Measurements from ENCODE around the gene LMLN. TPM values are rescaled to one million over a fixed set of nuclear protein-coding genes. Genes with fewer than 3 reads are reported as not detected.
"Not testable (repeated sequence)": the region's sequence is repeated elsewhere in the genome, so short reads cannot be mapped to it uniquely, and the experiment has no call there.

LMLN gene
- total RNA-seq, 1 donor: 16.3 TPM

DNA sequence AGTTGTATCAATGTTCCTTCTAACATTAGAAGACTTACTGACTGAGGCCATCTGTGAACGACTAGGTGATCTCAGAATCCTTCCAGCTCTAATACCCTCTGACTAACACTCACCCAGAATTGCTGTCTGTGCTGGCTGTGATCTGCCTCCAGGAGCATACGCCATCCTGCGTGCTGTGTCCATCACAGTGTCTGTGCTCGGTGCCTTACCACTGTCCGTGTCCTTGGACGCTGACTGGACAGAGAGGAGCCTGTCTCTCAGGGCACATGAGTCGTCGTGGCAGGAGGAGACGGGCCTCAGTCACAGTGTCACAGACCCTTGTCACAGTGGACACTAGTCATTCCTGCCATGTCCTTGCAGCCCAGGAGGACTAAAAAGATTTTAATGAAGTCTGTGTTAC lies 83.1 kb downstream of the LMLN start:
- Histone ChIP-seq H2AFZ (ENCODE audit: low read length) (no peak overlapping the region), H3K9me3 (ENCODE audit: low read depth, low read length) (no peaks in the 10 kb centered on the region), H3K4me3 (ENCODE audit: insufficient read depth, low read length) (no peak overlapping the region), H3K4me2 (ENCODE audit: insufficient read depth, low read length) (no peak overlapping the region), H3K36me3 (ENCODE audit: insufficient read depth, low read length) (no peaks in the 10 kb centered on the region), H3K79me2 (ENCODE audit: insufficient read depth, low read length) (no peaks in the 10 kb centered on the region), H3K27me3 (ENCODE audit: insufficient read depth, low read length) (no peaks in the 10 kb centered on the region), H4K20me1 (ENCODE audit: insufficient read depth, low read length) (no peaks in the 10 kb centered on the region), H3K4me1 (ENCODE audit: insufficient read depth, low read length) (no peaks in the 10 kb centered on the region), H3K27ac (ENCODE audit: low read depth, low read length) (no peak overlapping the region)
- peak; percentile 45 for DNase-seq (ENCODE audit: insufficient read length, low spot score, missing footprints)
- TF ChIP-seq, protein P1, sequence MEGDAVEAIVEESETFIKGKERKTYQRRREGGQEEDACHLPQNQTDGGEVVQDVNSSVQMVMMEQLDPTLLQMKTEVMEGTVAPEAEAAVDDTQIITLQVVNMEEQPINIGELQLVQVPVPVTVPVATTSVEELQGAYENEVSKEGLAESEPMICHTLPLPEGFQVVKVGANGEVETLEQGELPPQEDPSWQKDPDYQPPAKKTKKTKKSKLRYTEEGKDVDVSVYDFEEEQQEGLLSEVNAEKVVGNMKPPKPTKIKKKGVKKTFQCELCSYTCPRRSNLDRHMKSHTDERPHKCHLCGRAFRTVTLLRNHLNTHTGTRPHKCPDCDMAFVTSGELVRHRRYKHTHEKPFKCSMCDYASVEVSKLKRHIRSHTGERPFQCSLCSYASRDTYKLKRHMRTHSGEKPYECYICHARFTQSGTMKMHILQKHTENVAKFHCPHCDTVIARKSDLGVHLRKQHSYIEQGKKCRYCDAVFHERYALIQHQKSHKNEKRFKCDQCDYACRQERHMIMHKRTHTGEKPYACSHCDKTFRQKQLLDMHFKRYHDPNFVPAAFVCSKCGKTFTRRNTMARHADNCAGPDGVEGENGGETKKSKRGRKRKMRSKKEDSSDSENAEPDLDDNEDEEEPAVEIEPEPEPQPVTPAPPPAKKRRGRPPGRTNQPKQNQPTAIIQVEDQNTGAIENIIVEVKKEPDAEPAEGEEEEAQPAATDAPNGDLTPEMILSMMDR (IDR thresholded peaks at IDR 0.05; ENCODE audit: extremely low read depth, low read depth, low read length): no peak

DNA sequence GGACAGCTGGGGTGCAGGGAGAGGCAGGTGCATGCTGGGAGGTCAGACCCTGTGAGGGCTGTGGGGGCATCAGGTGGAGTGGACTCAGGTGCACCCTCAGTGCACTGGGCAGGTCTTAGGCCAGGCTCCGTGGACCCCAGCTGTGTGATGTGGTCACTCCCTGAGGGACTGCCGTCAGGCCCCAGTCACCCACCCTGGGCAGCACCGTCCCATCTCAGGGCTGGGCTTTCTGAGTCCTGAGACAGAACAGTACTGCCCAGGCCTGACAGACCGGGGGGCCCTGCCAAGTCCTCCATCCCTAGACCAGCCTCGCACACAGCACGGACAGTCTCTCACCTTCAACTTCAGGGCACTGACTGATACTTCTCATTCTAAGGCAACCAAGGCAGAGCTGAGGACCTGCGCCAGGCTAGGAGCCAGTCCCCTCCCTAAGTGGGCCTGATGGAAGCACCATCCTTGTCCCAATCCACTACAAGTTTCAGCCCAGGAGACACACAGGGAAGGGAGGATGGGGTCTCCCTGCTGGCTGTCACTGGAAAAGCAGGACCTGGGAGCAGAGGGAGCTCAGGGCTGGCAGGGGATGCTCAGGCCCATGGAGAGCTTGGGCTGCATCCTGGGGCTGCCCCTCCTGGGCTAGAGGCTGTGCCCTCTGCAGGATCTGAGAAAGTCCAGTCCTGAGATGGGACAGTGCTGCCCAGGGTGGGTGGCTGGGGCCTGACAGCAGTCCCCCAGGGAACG lies 86.3 kb downstream of the LMLN start:
- Histone ChIP-seq H3K27me3 (ENCODE audit: insufficient read depth, low read length) (no peaks in the 10 kb centered on the region), H3K4me3 (ENCODE audit: insufficient read depth, low read length) (no peak overlapping the region), H4K20me1 (ENCODE audit: insufficient read depth, low read length) (no peaks in the 10 kb centered on the region), H3K27ac (ENCODE audit: low read depth, low read length) (no peak overlapping the region), H2AFZ (ENCODE audit: low read length) (no peak overlapping the region), H3K4me1 (ENCODE audit: insufficient read depth, low read length) (no peaks in the 10 kb centered on the region), H3K79me2 (ENCODE audit: insufficient read depth, low read length) (no peaks in the 10 kb centered on the region), H3K4me2 (ENCODE audit: insufficient read depth, low read length) (no peak overlapping the region), H3K9me3 (ENCODE audit: low read depth, low read length) (no peaks in the 10 kb centered on the region), H3K36me3 (ENCODE audit: insufficient read depth, low read length) (no peaks in the 10 kb centered on the region)
- no peak for DNase-seq (ENCODE audit: insufficient read length, low spot score, missing footprints)
- TF ChIP-seq, protein P1 (IDR thresholded peaks at IDR 0.05; ENCODE audit: extremely low read depth, low read depth, low read length): no peak

DNA sequence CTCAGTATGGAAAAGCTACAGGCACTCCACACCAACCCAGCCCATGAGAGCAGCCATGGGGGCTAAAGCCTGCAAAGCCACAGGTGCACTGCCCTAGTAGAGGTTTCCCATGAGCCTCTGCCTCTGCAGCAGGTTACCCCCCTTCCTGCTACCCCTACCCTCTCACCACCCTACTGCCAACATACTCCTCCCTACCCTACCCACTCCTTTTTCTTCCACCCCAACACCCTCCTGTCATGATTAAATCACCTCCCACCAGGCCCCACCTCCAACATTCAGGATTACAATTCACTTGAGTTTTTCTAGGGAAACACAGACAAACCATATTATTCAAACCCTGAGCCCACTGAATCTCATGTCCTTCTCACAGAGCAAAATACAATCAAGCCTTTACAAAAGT lies 88.4 kb downstream of the LMLN start:
- Histone ChIP-seq H3K9me3 (ENCODE audit: low read depth, low read length) (no peaks in the 10 kb centered on the region), H4K20me1 (ENCODE audit: insufficient read depth, low read length) (no peaks in the 10 kb centered on the region), H2AFZ (ENCODE audit: low read length) (no peak overlapping the region), H3K36me3 (ENCODE audit: insufficient read depth, low read length) (no peaks in the 10 kb centered on the region), H3K79me2 (ENCODE audit: insufficient read depth, low read length) (no peaks in the 10 kb centered on the region), H3K4me2 (ENCODE audit: insufficient read depth, low read length) (no peak overlapping the region), H3K27me3 (ENCODE audit: insufficient read depth, low read length) (no peaks in the 10 kb centered on the region), H3K4me1 (ENCODE audit: insufficient read depth, low read length) (no peaks in the 10 kb centered on the region), H3K4me3 (ENCODE audit: insufficient read depth, low read length) (no peak overlapping the region), H3K27ac (ENCODE audit: low read depth, low read length) (no peak overlapping the region)
- TF ChIP-seq, protein P1 (IDR thresholded peaks at IDR 0.05; ENCODE audit: extremely low read depth, low read depth, low read length): no peak
- no peak for DNase-seq (ENCODE audit: insufficient read length, low spot score, missing footprints)

DNA sequence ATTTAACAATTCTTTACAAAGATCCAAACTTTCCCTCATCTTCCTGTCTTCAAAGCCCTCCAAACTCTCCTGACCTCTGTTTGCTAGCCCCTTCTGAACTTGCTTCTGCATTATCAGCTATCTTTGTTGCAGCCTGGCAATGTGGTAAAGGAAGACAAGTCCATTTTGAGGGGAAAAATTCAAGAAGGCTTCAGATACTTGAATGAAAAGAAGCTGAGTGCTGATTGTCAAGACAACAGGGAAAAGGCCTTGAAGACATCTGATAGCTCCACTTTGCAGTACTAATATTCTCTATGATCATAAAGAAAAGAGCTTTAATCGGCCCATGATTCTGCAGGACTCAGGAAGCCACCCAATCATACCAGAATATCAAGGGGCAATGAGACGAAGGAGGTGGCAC lies 91.8 kb downstream of the LMLN start:
- Histone ChIP-seq H2AFZ (ENCODE audit: low read length) (no peak overlapping the region), H3K4me1 (ENCODE audit: insufficient read depth, low read length) (no peaks in the 10 kb centered on the region), H3K4me2 (ENCODE audit: insufficient read depth, low read length) (no peak overlapping the region), H4K20me1 (ENCODE audit: insufficient read depth, low read length) (no peaks in the 10 kb centered on the region), H3K27ac (ENCODE audit: low read depth, low read length) (no peak overlapping the region), H3K9me3 (ENCODE audit: low read depth, low read length) (no peaks in the 10 kb centered on the region), H3K4me3 (ENCODE audit: insufficient read depth, low read length) (no peak overlapping the region), H3K79me2 (ENCODE audit: insufficient read depth, low read length) (no peaks in the 10 kb centered on the region), H3K36me3 (ENCODE audit: insufficient read depth, low read length) (no peaks in the 10 kb centered on the region), H3K27me3 (ENCODE audit: insufficient read depth, low read length) (no peaks in the 10 kb centered on the region)
- TF ChIP-seq, protein P1 (IDR thresholded peaks at IDR 0.05; ENCODE audit: extremely low read depth, low read depth, low read length): no peak
- DNase-seq (ENCODE audit: insufficient read length, low spot score, missing footprints): no peak

DNA sequence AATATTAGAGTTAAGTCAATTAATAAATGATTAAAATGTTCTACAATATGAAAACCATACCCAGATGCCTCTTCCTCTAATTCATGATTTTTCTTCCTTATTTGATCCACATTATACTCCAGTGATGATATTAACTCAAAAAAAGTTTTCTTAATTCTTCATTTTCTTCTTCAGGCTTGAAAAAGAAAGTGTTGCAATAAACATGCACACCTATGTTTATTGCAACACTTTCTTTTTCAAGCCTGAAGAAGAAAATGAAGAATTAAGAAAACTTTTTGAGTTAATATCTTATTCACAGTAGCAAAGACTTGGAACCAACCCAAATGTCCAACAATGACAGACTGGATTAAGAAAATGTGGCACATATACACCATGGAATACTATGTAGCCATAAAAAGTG lies 93.4 kb downstream of the LMLN start:
- not testable (repeated sequence) for H3K9me3 ChIP-seq (ENCODE audit: low read depth, low read length)

More for the DNA sequence above, 93.4 kb downstream of the LMLN start:
- DNase-seq (ENCODE audit: insufficient read length, low spot score, missing footprints); H2AFZ ChIP-seq (ENCODE audit: low read length); H4K20me1 ChIP-seq (ENCODE audit: insufficient read depth, low read length); H3K4me3 ChIP-seq (ENCODE audit: insufficient read depth, low read length); H3K4me1 ChIP-seq (ENCODE audit: insufficient read depth, low read length); H3K4me2 ChIP-seq (ENCODE audit: insufficient read depth, low read length); H3K36me3 ChIP-seq (ENCODE audit: insufficient read depth, low read length); H3K27ac ChIP-seq (ENCODE audit: low read depth, low read length); H3K79me2 ChIP-seq (ENCODE audit: insufficient read depth, low read length); H3K27me3 ChIP-seq (ENCODE audit: insufficient read depth, low read length): not testable (repeated sequence)
